GM21360 (cell line): Measurements from ENCODE around the gene AGBL4.

Source experiments
- ATAC-seq: cut with Tn5 transposase; IDR thresholded peaks from one replicate; pipeline ENCODE4 v1.9.1; 2021; ENCODE audit warnings: mild to moderate bottlenecking, moderate library complexity; ENCODE audit not compliant: unreplicated experiment

The AGBL4 gene

DNA sequence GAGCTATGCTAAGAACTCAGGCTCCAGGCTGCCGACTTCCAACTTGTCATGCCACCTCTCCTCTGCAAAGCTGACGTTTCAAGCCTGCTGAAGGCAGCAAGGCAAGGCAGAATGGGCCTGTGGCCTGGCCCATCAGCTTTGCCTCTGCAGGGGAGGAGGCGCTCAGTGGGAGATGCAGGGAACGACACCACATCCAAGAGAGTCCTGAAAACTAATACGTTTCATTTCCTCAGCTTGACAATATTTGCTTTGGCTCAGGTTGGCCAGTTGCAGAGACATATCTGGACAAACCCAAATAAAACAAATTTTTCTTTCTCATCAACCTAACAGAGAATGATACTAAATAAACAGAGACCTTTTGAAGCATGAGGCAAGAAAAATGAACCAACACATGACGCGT is 1282.4 kb downstream of the AGBL4 start:
- no peak for ATAC-seq

DNA sequence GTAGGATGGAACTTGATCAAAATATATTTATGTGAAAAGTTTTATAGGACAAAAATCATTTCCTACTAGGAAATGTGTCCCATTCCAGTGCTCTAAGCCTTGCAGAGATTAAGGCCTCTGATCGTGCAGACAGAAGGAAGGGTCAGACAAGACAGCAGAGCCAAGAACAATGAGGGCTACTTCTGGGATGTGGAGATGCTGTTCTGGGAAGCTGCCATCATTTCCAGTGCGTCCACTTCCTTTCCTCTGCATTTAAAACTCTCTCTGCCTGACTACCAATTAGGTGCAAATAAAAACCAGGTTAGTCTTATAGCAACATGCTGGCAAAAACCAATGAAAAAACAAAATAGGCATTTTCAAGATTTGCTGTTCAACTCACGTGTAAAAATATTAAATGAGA is 1283.1 kb downstream of the AGBL4 start:
- no peak for ATAC-seq

DNA sequence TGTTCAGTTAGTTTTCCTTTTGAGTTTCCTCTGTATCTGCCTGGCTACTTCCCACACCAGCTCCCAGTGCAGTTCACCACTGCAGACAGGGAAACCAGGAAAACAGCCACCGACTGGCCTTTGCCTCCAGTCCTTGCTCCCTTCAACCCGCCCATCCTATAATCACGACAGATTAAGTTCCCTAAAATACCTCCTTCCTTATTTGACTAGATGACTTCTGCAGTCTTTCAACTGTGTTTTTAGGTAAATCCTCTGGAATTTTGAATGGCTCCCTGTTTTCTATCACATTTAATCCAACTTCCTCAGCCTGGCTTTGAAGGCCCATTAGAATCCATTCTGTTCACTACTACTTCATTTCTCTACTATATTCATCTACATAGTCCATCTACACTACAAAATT is 1284.7 kb downstream of the AGBL4 start:
- ATAC-seq: no peak

DNA sequence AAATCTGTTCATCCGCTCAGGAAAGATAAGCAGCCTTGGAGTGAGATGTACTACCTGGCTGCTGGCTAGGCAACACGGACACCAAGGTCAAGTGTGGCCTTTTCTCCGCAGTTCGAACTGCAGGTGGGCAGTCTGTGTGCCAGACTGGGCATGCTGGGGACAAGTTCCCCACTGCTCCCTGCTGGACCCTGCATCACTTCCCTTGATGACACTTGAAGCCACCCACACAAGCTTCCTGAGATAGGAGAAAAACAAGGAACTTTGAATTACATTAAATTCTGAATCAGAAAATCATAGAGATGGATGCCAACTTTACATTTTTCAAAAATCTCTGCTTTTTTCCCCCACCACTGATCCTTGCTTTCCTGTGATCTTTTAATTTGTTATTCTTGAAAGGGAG is 1285.4 kb downstream of the AGBL4 start:
- ATAC-seq: no peak

DNA sequence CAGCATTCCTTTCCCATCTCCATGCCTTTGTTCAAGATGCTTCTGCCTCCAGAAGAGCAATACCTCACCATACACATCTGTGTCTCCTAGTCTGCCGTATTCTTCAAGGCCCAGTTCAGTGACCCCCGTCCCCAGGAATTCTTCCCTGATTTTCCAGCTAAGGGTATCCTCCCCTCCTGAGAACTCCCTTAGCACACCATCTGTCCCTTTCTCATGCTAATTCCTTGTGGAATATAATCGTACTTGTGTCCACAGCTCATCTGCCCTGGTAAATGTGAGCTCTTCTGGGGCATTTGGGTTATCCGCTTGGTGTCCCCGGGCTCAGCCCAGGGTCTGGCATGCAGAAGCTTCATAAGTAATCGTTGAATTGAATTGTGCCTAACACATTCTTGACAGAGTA is 1288.0 kb downstream of the AGBL4 start:
- ATAC-seq: no peak

DNA sequence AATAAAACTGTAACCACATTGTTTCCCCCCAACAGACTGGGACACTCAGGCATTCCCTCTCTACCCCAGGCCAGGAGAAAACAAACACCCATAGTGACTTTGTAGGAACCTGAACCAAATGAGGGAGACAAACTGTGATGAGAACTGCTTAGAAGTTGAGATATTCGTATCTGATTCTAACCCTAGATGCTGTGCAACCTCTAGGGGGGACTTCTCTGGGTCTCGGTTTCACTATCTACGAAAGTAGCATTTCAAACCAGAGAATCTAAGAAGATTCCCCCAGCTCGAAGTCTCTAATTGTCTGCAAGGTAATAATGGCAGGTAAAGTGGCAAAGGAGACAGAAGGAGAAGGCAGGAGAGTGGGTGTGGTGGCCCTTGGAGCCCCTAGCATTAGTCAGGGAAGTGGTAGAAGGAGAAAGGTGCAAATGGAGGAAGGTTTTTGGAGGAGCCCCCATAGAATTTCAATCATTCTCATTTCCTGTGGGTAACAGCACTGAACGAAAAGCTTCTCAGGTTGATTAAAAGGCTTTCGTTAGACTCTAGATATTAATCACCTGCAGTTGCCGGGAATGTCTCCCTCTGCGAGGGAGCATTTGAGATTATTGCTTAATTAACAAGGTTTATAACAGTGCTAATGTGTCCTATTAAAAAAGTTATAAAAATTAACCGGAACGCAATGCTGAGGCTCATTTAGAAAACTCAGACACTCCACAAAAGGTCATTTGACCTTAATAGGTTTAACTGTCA is 1293.4 kb downstream of the AGBL4 start:
- peak; percentile 71 for ATAC-seq

DNA sequence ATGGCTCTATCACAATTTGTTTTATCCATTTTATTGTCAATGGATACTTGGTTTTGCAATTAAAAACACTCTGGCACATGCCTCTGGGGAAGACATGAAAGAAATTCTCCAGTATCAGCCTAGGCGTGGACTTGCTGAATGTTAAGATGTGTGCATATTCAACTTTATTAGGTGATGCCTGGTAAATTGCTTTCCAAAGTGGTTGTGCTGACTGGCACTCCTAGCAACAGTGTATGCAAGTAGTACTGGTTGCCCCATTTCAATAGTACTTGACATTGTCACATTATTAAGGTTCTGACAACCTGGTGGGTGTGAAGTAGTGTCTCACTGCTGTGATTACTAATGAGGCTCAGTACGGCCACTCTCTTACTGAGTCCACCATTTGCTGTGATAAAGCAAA is 1295.2 kb downstream of the AGBL4 start:
- no peak for ATAC-seq

DNA sequence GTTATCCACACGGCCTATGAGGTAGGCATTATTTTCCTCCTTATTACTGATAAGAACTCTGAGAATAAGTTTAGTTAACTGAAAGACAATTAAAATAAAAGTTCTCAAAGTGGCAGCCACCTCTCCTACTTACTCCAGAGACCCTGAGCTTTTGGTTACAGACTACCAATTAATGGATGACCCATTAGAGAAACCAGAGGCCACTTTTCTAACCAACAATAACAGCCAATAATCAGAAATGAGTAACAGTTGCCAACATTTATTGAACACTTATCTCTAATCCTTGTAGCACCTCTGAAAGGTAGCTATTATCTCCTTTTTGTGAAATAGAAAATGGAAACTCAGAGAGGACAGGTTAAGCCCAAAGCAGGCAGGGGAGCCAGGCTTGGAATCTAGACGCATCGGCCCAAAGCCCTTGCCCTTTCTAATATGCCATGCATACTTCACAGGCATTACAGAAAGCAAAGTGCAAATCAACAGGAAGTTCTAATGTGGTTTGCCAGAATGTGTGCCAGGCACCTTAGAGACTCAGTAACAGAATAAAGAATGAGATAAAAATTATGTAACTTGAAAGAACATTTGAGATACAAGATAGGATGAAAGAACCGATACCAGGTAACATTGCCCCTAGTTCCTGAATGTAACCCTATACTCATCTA is 1297.1 kb downstream of the AGBL4 start:
- no peak for ATAC-seq

DNA sequence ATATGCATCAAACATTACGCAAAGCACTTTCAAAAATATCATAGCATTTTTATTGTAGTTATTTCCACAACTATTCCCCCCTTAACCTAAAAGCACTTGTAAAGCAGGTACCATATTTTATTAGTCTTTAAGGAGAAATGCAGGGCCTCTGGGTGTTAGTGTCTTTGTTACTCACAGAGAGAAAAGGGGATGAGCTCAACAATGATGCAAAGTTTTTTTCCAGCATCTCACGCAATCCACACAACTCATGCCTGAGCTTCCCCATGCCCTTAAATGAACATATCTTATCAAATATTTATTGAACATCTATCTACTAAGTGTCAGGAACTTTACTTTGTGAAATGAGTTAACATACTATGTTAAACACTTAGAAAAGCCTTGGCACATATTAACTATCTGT is 1297.6 kb downstream of the AGBL4 start:
- no peak for ATAC-seq

DNA sequence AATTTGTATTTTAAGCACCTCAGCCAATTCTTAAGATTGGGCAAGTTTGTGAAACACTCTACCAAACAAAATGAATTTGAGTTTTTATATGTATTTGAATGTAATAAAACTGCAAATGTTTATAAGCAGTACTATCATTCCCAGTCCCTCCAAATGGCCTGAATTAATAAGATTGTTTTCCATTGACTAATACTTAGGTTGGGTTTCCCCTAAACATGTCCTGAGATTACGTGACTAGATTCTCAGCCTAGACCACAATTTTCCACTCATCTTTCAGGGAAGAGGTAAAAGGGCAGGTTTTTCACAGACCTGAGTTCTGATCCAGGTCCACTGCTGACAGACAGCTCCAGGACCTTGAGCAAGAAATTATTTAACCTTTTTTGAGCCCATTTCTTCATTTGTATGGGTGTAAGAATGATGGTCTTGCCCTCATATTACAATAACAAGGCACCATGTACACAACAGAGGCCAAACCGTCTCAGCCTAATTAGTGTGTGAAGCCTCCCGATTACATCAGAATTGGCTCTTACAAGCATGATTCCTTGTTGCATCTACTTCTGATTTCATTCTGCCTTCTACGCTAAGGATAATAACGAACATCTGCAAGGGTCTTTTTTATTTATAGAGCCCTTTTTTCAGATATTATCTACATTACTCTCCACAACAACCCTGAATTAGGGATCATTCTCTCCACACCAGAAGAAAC is 1298.3 kb downstream of the AGBL4 start:
- no peak for ATAC-seq

DNA sequence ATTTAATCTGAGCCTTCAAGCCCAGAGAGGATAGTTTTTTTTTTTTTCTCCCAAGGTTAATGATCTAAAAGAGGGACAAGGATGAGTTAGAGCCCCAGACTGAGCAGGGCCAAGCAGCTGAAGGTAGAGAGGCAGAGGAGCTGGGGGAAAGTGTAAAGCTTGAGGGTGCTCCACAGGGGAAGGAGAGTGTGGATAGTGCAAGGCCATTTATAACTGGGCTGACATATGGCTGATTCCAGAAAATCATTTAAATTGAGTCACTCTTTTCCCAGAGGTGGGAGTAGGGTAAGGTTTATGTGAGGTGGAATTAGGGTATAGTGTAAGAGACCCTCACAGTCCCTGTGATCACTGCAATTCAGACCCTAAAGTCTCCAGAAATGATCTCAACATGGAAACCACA is 1302.8 kb downstream of the AGBL4 start:
- no peak for ATAC-seq

DNA sequence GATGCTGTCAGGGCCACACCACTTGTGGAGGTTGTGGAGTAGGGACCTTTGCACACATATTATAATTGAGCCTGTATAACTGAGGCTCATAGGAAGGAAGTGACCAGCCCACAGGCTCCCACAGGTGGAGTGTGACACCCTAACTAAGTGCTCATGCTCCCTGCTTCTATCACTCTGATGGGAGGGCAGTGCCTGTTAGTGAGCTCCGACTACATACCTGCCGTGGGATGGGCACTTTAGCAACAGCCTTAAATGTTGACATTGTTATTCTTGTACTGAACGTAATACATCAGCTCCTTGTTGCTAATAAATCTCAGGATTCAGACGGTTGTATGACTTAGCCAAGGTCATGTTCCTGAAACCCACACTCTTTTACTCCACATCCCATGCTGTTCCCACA is 1305.0 kb downstream of the AGBL4 start:
- ATAC-seq: no peak

DNA sequence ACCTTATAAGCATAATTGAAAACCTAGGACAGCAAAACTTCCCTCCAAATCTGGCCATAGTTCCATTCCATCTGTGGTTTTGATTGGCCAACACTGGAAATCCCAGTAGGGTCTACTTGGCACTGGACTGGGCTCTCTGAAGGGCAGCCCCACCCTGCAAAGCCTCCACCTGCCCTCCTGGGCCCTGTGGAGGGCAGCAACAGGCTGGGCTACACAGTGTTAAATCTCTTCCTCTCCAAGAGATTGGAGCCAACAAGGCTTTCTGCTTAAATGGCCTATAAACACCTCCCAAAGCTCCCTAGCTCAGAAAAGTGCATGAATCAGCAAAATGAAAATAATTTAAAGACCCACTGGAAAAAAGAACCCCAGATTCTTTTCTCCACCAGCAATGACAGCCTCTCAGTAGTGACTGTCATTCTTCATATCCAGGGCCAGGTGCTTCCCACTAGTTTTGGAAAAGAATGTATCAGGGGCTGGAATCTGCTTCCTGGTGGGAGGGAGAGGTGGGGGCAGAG is 1305.6 kb downstream of the AGBL4 start:
- no peak for ATAC-seq

DNA sequence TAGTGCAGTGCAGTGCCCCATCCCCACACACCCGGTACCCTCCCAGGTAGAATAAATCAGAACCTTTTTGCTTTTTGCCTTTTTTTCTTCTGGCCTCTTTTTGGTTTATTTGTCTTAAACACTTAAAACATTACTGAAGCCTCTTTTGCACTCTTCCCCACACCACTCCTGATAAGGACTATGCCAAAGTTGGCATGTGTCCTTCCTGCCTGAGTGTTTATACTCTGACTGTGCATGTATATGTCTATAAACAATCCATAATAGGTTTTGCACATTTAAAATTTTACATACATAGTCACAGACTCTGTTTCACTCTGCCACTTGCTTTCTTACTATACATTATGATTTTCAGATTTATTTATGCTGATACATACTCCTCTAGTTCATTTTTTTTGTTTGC is 1306.7 kb downstream of the AGBL4 start:
- no peak for ATAC-seq

DNA sequence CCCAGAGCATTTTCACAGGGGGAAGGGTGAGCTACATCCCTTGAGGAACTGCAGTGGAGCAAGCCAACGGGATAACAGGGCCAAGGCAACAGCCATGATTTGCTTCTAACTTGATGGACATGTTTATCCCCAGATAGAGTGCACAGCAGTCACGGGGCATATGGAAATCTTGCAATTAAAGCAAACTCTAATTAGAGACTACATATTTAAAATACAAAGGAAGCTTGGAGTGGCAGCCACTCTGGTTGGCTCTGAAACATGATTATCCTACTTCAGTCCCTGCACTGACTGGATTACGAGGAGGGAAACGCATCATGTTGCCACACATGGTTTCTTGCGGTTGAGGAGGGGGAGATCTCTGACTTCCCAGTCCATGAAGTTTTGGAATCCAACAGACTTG is 1307.8 kb downstream of the AGBL4 start:
- no peak for ATAC-seq

DNA sequence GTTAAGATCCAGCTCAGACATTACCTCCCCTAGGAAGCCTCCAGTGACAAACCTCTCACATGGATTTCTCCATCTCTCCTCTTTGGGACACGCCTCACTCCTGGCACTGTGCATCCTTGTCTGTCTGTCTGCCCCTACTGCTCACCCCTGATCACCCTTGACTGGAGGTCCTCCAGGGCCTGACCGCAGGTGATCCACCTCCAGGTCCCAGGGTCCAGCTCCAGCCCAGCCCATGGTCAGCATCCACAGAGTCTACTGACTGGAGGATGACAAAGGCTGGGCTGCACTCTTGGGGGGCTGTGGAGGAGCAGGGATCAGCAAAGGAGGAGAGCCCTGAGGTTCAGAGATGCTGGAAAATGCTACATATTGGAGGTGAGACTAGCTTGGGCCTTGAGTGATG is 1312.8 kb downstream of the AGBL4 start:
- ATAC-seq: no peak

DNA sequence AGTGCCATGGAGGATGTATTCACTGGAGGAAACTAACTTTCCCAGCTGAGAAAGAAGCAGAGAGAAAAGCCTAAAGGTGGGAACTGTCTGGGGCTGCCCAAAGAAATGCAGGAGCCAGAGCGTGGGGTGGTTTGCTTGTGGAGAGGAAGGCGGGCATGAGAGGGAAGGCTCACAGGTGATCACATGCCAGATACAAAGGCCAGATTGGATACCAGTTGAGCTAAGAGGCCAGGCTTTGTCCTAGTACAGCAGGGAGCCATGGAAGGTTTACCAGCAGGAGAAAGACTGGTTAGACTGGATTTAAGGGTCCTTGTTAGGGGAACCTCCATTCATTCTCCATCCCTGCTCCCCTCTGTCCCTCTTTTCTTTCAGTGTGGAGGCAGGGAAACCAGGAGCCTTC is 1313.4 kb downstream of the AGBL4 start:
- ATAC-seq: no peak

DNA sequence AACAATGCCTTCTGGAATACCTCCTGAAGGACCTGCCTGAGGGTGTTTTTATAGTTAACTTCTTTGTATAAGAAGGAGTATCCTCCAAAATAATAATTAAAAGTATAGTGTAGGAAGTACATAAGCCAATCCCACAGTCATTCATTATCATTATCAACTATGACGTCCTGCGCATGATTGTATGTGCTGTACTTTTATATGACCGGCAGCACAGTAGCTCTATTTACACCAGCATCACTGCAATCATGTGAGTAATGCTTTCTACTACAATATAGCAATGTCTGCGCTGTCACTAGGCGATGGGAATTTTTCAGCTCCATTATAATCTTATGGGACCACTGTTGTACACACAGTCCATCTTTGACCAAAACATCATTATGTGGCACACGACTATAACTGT is 1319.0 kb downstream of the AGBL4 start:
- no peak for ATAC-seq

DNA sequence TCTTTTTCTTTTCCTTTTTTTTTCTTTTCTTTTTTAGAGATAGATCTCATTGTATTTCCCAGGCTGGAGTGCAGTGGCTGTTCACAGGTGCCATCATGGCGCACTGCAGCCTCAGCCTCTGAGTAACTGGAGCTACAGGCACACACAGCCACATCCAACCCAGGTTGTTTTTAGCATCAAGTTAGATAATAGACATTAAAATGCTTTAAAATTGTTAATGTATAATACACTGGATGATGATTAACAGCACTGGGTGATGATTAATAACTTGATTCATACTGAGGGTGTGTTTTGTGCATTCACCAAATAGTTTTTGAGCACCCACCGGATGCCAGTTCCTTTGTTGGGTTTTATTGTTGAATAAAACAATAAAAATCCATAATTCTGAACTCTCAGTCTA is 1322.3 kb downstream of the AGBL4 start:
- no peak for ATAC-seq

DNA sequence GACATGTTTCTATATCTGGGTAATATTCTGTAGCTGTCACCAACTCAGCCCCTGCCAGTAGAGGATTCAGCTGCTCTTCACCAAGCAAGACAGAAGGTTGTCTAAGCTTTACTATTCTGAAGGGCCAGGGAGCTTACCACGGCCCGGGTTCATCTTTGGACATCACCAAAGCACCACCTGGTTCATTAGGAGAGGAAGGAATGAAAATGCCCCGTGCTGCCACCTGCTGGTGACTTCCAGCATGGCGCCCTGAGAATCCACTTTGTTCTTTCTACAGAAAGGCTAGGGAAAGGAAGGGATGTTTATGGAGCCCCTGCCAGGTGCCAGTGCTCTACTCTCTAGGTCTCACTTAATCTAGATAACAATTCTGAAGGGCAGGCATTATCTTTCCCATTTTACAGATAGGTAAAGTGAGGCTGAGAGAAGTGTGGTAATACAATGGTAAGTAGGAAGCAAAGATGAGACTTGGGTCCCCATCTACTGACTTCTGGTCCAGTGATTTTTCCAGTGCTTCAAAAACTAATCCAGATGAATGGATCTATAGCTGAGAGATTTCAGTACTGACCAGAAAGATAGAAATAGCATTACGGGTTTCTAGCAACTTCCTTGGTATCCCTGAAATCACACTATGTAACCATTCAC is 1326.6 kb downstream of the AGBL4 start:
- ATAC-seq: peak; percentile 84

DNA sequence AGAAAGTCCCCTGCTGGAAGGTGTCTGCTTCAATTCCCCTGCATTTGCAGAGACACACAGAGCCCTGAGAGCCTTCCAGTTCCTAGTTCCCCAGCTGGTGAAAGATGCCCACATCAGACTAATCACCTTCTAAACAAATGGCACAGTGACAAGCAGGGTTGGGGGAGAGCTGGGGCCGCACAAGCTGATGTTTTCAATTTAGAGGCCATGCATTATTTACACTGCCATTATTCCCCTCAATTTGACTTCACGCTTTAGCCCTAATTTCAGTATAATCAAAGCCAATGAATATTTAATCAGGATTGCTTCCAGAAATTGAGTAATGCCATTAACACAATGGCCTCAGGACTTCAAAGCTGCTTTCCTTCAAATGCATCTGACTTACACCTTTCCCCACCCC is 1328.6 kb downstream of the AGBL4 start:
- ATAC-seq: no peak
